A549 (cell line): ENCODE results near the gene EEIG1. TPM values are rescaled to one million over a fixed set of nuclear protein-coding genes. Genes with fewer than 3 reads are reported as not detected.
A peak's percentile ranks its signal among the peaks of the same experiment; 100 is the strongest.

ENCODE experiments used
- ATAC-seq, 2 experiments: fragments of 200-7000 bp in 1 of 2; fragments of >200 bp in 1 of 2; cut with Nextera tagmentation in 1 of 2; cut with Tn5 transposase in 1 of 2; 3 replicates each; pipeline versions ENCODE4 v1.8.0 to v1.9.1; 2018 to 2020; ENCODE audit warnings: mild to moderate bottlenecking in 1 of 2, moderate library complexity in 1 of 2
- CTCF ChIA-PET: fragments of 300-600 bp; sonication (Branson Sonifier 250); formaldehyde crosslinking; extraction: SDS; loops from one replicate; lab custom pipeline; 2021; ENCODE audit warnings: antibody characterized with exemption, inconsistent platforms; lab: Yijun Ruan, JAX
- POLR2A ChIA-PET: fragments of 350-600 bp; formaldehyde crosslinking; extraction: SDS; loops from one replicate; lab custom pipeline; 2021; ENCODE audit warnings: antibody characterized with exemption, inconsistent platforms; lab: Yijun Ruan, JAX
- DNase-seq, 2 experiments: peaks; one replicate each; pipeline versions ENCODE4 v3.0.0 to v3.0.0-alpha.2; 2011 to 2016; ENCODE audit warnings: low read depth in 1 of 2, low spot score in 1 of 2
- FAIRE-seq: peaks from 2 replicates; lab custom pipeline; 2011; peaks lifted over from hg19 to GRCh38; lab: Jason Lieb, UNC
- H3K27ac ChIP-seq, 2 experiments: fragments of >200 bp; sonication (Bioruptor Twin); formaldehyde crosslinking; 3 replicates each; pipeline ENCODE4 v1.5.1; 2016 to 2017
- H3K4me1 ChIP-seq: fragments of >200 bp; sonication (Bioruptor Twin); formaldehyde crosslinking; 3 replicates; pipeline ENCODE4 v1.6.1; 2016
- H3K4me2 ChIP-seq: fragments of >200 bp; sonication (Bioruptor Twin); formaldehyde crosslinking; 3 replicates; pipeline ENCODE4 v1.6.1; 2016
- H3K4me3 ChIP-seq: fragments of >200 bp; sonication (Bioruptor Twin); formaldehyde crosslinking; 3 replicates; pipeline ENCODE4 v1.5.1; 2016
- H3K9me3 ChIP-seq: fragments of >200 bp; sonication (Bioruptor Twin); formaldehyde crosslinking; 3 replicates; pipeline ENCODE4 v1.6.1; 2016
- ATOH8 ChIP-seq: fragments of 250-450 bp; sonication (Bioruptor Pico); IDR thresholded peaks from 2 replicates; pipeline ENCODE4 v1.5.0; 2020; ENCODE audit warnings: low read depth, mild to moderate bottlenecking, moderate library complexity
- BCL3 ChIP-seq: fragments of >200 bp; sonication (Bioruptor Twin); formaldehyde crosslinking; IDR thresholded peaks from 3 replicates; pipeline ENCODE4 v1.6.1; 2016
- EP300 ChIP-seq, 2 experiments: fragments of >200 bp; sonication (Bioruptor Twin); formaldehyde crosslinking; IDR thresholded peaks; 2 replicates in 1 of 2; 3 replicates in 1 of 2; pipeline ENCODE4 v1.6.1; 2016 to 2017
- FOSL2 ChIP-seq, 2 experiments: fragments of 450-650 bp in 1 of 2; fragments of >200 bp in 1 of 2; sonication (Bioruptor Twin) in 1 of 2; formaldehyde crosslinking; IDR thresholded peaks; 2 replicates each; pipeline versions ENCODE4 v1.5.0 to v1.6.1; 2016 to 2020; ENCODE audit warnings: mild to moderate bottlenecking in 1 of 2, moderate library complexity in 1 of 2
- HES2 ChIP-seq: fragments of >200 bp; sonication (Bioruptor Twin); formaldehyde crosslinking; IDR thresholded peaks from 2 replicates; pipeline ENCODE4 v1.6.1; 2016
- HEYL ChIP-seq: fragments of 250-450 bp; sonication (Bioruptor Pico); IDR thresholded peaks from 2 replicates; pipeline ENCODE4 v1.8.0; 2021; ENCODE audit warnings: mild to moderate bottlenecking, moderate library complexity
- HOXA7 ChIP-seq: fragments of 250-450 bp; sonication (Bioruptor Pico); IDR thresholded peaks from 2 replicates; pipeline ENCODE4 v1.5.0; 2020; ENCODE audit warnings: mild to moderate bottlenecking, moderate library complexity
- HOXB13 ChIP-seq: fragments of 250-450 bp; sonication (Bioruptor Pico); IDR thresholded peaks from 2 replicates; pipeline ENCODE4 v1.5.0; 2020; ENCODE audit warnings: low read depth, mild to moderate bottlenecking, moderate library complexity
- HOXB5 ChIP-seq: fragments of 250-450 bp; sonication (Bioruptor Pico); IDR thresholded peaks from 2 replicates; pipeline ENCODE4 v1.5.0; 2020; ENCODE audit warnings: mild to moderate bottlenecking, moderate library complexity
- JUN ChIP-seq, 2 experiments: fragments of >200 bp; sonication (Bioruptor Twin); formaldehyde crosslinking; IDR thresholded peaks; 2 replicates in 1 of 2; 3 replicates in 1 of 2; pipeline ENCODE4 v1.6.1; 2016 to 2017
- MAFK ChIP-seq: fragments of 450-650 bp; IDR thresholded peaks from 2 replicates; pipeline ENCODE4 v1.6.1; 2014; ENCODE audit not compliant: partially characterized antibody
- NPAS2 ChIP-seq: fragments of 250-450 bp; sonication (Bioruptor Pico); IDR thresholded peaks from 2 replicates; pipeline ENCODE4 v1.8.0; 2022; ENCODE audit warnings: mild to moderate bottlenecking, moderate library complexity, borderline replicate concordance
- PHF8 ChIP-seq: fragments of 200-600 bp; sonication (generic); IDR thresholded peaks from 2 replicates; pipeline ENCODE4 v1.6.1; 2016; ENCODE audit warnings: low read depth, mild to moderate bottlenecking, antibody characterized with exemption, moderate library complexity, borderline replicate concordance
- POLR2AphosphoS2 ChIP-seq: conservative IDR thresholded peaks from 2 replicates; pipeline ENCODE4 v1.6.1; 2012; ENCODE audit warnings: low read length, improper control_type of control experiment, inconsistent platforms
- REST ChIP-seq: fragments of 200-600 bp; sonication (generic); IDR thresholded peaks from 2 replicates; pipeline ENCODE4 v1.6.1; 2016; ENCODE audit warnings: antibody characterized with exemption, mild to moderate bottlenecking, moderate library complexity
- RNF2 ChIP-seq: fragments of 200-600 bp; sonication (generic); IDR thresholded peaks from 2 replicates; pipeline ENCODE4 v1.6.1; 2016; ENCODE audit warnings: low read depth, mild to moderate bottlenecking, antibody characterized with exemption, moderate library complexity, borderline replicate concordance
- USF2 ChIP-seq: fragments of 450-650 bp; IDR thresholded peaks from 2 replicates; pipeline ENCODE4 v1.6.1; 2014; ENCODE audit warnings: antibody characterized with exemption
- ZNF302 ChIP-seq: fragments of 250-450 bp; sonication (Bioruptor Pico); IDR thresholded peaks from 2 replicates; pipeline ENCODE4 v1.9.0; 2021; ENCODE audit warnings: inconsistent platforms, mild to moderate bottlenecking, moderate library complexity
- WGBS: methylation state at CpG from one replicate; pipeline ENCODE4 v1.1.6; 2017; ENCODE audit errors: missing lambda C conversion rate; 5-methylcytosine and 5-hydroxymethylcytosine counted together
- polyA plus RNA-seq, 4 experiments: library from polyadenylated mRNA; depleted of rRNA in 3 of 4; stranded (reverse); fragments of >200 nt; fragmentation: RNase III in 1 of 4; extraction: RNeasy Plus Mini Kit Qiagen cat#74134 plus additional on column Dnase treatment in 1 of 4; gene quantifications; 2 replicates in 3 of 4; 3 replicates in 1 of 4; pipeline ENCODE4 v1.2.3, GENCODE V29; 2011 to 2017

EEIG1 gene
- polyA plus RNA-seq, 2 of the 4 experiments (the other 2 are of a cell fraction) = 30.3 to 33.0 TPM

GRCh38 chr9:128003966-128004604 is 23.3 kb upstream of the EEIG1 start:
- no peak overlapping the region for H3K4me2 ChIP-seq
- H3K4me1 ChIP-seq = peaks cover 54% of the 10 kb centered on the region
- 95% methylated on average over 10 of the region's 11 CpGs for WGBS
- ATAC-seq (no peak), FAIRE-seq (no peak), DNase-seq (no peak)
- CTCF ChIA-PET = interaction anchor here (0.7 to 9.0 kb wide), 6 partner anchors 27 to 124 kb away, joined by 3 to 69 read pairs (median 4); no protein-coding TSS in a partner anchor
- peak overlapping the region; percentile 42 to 91; a peak in 5 of 6 replicates for H3K27ac ChIP-seq
- H3K4me3 ChIP-seq = no peak overlapping the region
- peaks cover 13% of the 10 kb centered on the region; the same call in 2 of the 3 replicates for H3K9me3 ChIP-seq
- POLR2A ChIA-PET = no interaction called here
- TF ChIP-seq BCL3 (no peak), USF2 (peak; percentile 58)

- WGBS = 88% methylated on average over 5 of the region's 5 CpGs
- no peak for FAIRE-seq
These were observed 22.2 kb upstream of the EEIG1 start for GRCh38 chr9:128002959-128003358.

More at GRCh38 chr9:128002959-128003358, 22.2 kb upstream of the EEIG1 start:
- Histone ChIP-seq H3K4me2 (no peak overlapping the region), H3K27ac (peak overlapping the region; percentile 90 to 91), H3K4me3 (no peak overlapping the region), H3K4me1 (peaks cover 53% of the 10 kb centered on the region), H3K9me3 (peaks cover 11% of the 10 kb centered on the region; the same call in 2 of the 3 replicates)
- ChIA-PET CTCF (interaction anchor here (0.9 to 9.0 kb wide), 6 partner anchors 24 to 115 kb away, joined by 3 to 69 read pairs (median 3); partner anchors contain the start of gene NAIF1), POLR2A (interaction anchor here (0.7 kb wide), 1 partner anchor 232 kb away, joined by 5 read pairs; no protein-coding TSS in a partner anchor)
- ATAC-seq (no peak), DNase-seq (no peak)
- TF ChIP-seq EP300 (IDR thresholded peaks at IDR 0.05) (no peak), POLR2AphosphoS2 (no peak), HOXB13 (CRISPR knock-in tag) (no peak), HOXA7 (CRISPR knock-in tag) (no peak), MAFK (no peak), REST (no peak), HOXB5 (no peak), NPAS2 (no peak), PHF8 (no peak), HEYL (CRISPR knock-in tag) (no peak), ATOH8 (CRISPR knock-in tag) (no peak), FOSL2 (IDR thresholded peaks at IDR 0.05) (no peak), FOSL2 (CRISPR knock-in tag; IDR thresholded peaks at IDR 0.05) (no peak), HES2 (no peak), ZNF302 (CRISPR knock-in tag) (no peak), JUN (IDR thresholded peaks at IDR 0.05) (no peak), RNF2 (no peak)
